Adrenal gland (tissue), 12 donors: ENCODE data around the gene KLC1. TPM values are rescaled to one million over a fixed set of nuclear protein-coding genes. Genes with fewer than 3 reads are reported as not detected.

Experiments used
- DNase-seq, 7 donors: peaks; one replicate each; pipeline ENCODE4 v3.0.0-alpha.2; 2019 to 2020
- H3K27ac ChIP-seq, 5 donors: fragments of 200-600 bp; sonication (generic) in 4 of 5; 1 replicate in 3 of 5; 2 replicates in 2 of 5; pipeline versions ENCODE4 v1.5.1 to v1.8.0; 2016 to 2020; ENCODE audit warnings: mild to moderate bottlenecking in 1 of 5
- H3K27me3 ChIP-seq: fragments of 200-600 bp; 2 replicates; pipeline ENCODE4 v1.8.0; 2021
- H3K36me3 ChIP-seq, 2 donors: fragments of 200-600 bp; replicated peaks in 1 of 2; 1 replicate in 1 of 2; 2 replicates in 1 of 2; pipeline versions ENCODE4 v1.5.1 to v1.8.0; 2018 to 2022
- H3K4me1 ChIP-seq, 2 donors: fragments of 200-600 bp; replicated peaks in 1 of 2; 1 replicate in 1 of 2; 2 replicates in 1 of 2; pipeline versions ENCODE4 v1.5.1 to v1.8.0; 2018 to 2021
- H3K4me3 ChIP-seq, 4 donors: fragments of 200-600 bp; sonication (generic) in 3 of 4; one replicate each; pipeline ENCODE4 v1.5.1; 2016 to 2018
- H3K9me3 ChIP-seq, 3 donors: fragments of 200-600 bp; sonication (generic) in 1 of 3; replicated peaks in 1 of 3; 1 replicate in 2 of 3; 2 replicates in 1 of 3; pipeline versions ENCODE4 v1.5.1 to v1.8.0; 2016 to 2021
- POLR2A ChIP-seq, 2 donors: fragments of 450-650 bp; IDR thresholded peaks; one replicate each; pipeline ENCODE4 v1.6.1; 2017; ENCODE audit warnings: antibody characterized with exemption in 2 of 2, mild to moderate bottlenecking in 2 of 2, moderate library complexity in 1 of 2
- WGBS, 4 donors: extraction: QIAGEN DNeasy Blood & Tissue Kit in 2 of 4; methylation state at CpG; one replicate each; pipeline versions ENCODE4 v1.1.5 to v1.1.7; 2013 to 2017; 5-methylcytosine and 5-hydroxymethylcytosine counted together
- intact Hi-C, 2 donors: fragments of 100-400 bp; cut with DNase I; formaldehyde crosslinking; loops; one replicate each; pipeline versions ENCODE4 v1.14.1 to v1.15.0; 2022 to 2023
- polyA plus RNA-seq, 3 donors: library from polyadenylated mRNA; stranded (reverse); fragments of 200-250 nt in 2 of 3; fragments of 350-450 nt in 1 of 3; fragmentation: Illumina TruSeq in 1 of 3; extraction: RNeasy Lipid Tissue Mini Kit (QIAGEN cat#74804) in 1 of 3; gene quantifications; one replicate each; pipeline ENCODE4 v1.2.3, GENCODE V29; 2013 to 2014
- total RNA-seq, 9 donors: library from RNA; depleted of rRNA in 4 of 9; stranded (reverse); fragments of >200 nt in 4 of 9; fragments of 120-200 nt in 1 of 9; fragmentation: NEBNext Ultra II Directional in 1 of 9; extraction: Animal tissue kit (Norgen Biotek cat#: 25700) in 1 of 9; gene quantifications; one replicate each; pipeline versions ENCODE4 v1.1.0 to v1.2.4, GENCODE V29; 2013 to 2023
- TF ChIP-seq, protein P1 (sequence below), 6 experiments: fragments of 450-650 bp in 4 of 6; fragments of 200-600 bp in 2 of 6; sonication (generic) in 1 of 6; IDR thresholded peaks; 1 replicate in 5 of 6; 2 replicates in 1 of 6; pipeline versions ENCODE4 v1.5.1 to v1.8.0; 2016 to 2021; ENCODE audit warnings: antibody characterized with exemption in 6 of 6, mild to moderate bottlenecking in 2 of 6, moderate library complexity in 1 of 6
- donor health status: healthy with polysubstance abuse.
- donor health status: Bipolar disorder and iron deficiency.
- donor health status: DM: yes; HTN: yes; CAD: no.
- donor health status: DM: no; HTN: no; CAD: no.
- donor health status: DM: no; HTN: no; CAD: no.
- donor health status: DM: yes; HTN: yes; CAD: no.

Gene KLC1
- total and polyA plus RNA-seq, 12 donors = 70.7 to 248 (median 125) TPM

- peaks cover 37 to 47% of the 10 kb centered on the region in 2 donors for H3K4me1 ChIP-seq
- TF ChIP-seq POLR2A (IDR thresholded peaks at IDR 0.05) = peak; percentile 59 to 89
- TF ChIP-seq, protein P1, sequence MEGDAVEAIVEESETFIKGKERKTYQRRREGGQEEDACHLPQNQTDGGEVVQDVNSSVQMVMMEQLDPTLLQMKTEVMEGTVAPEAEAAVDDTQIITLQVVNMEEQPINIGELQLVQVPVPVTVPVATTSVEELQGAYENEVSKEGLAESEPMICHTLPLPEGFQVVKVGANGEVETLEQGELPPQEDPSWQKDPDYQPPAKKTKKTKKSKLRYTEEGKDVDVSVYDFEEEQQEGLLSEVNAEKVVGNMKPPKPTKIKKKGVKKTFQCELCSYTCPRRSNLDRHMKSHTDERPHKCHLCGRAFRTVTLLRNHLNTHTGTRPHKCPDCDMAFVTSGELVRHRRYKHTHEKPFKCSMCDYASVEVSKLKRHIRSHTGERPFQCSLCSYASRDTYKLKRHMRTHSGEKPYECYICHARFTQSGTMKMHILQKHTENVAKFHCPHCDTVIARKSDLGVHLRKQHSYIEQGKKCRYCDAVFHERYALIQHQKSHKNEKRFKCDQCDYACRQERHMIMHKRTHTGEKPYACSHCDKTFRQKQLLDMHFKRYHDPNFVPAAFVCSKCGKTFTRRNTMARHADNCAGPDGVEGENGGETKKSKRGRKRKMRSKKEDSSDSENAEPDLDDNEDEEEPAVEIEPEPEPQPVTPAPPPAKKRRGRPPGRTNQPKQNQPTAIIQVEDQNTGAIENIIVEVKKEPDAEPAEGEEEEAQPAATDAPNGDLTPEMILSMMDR (IDR thresholded peaks at IDR 0.05) = no peak
- peak; percentile 79 to 88 (median 85) for DNase-seq
- peak overlapping the region in 2 of 4 donors; percentile 86 to 96 for H3K4me3 ChIP-seq
- 1 to 4% (median 3%) methylated on average over 5 to 31 of the region's 31 CpGs for WGBS, 4 donors
- H3K27me3 ChIP-seq = no peaks in the 10 kb centered on the region
- H3K36me3 ChIP-seq = no peaks in the 10 kb centered on the region
- peak overlapping the region; percentile 93 to 99 (median 98) for H3K27ac ChIP-seq
- intact Hi-C loops = no loop called here
- no peaks in the 10 kb centered on the region for H3K9me3 ChIP-seq
These were observed 759 bp upstream of the KLC1 start for GRCh38 chr14:103628221-103628683.

DNA sequence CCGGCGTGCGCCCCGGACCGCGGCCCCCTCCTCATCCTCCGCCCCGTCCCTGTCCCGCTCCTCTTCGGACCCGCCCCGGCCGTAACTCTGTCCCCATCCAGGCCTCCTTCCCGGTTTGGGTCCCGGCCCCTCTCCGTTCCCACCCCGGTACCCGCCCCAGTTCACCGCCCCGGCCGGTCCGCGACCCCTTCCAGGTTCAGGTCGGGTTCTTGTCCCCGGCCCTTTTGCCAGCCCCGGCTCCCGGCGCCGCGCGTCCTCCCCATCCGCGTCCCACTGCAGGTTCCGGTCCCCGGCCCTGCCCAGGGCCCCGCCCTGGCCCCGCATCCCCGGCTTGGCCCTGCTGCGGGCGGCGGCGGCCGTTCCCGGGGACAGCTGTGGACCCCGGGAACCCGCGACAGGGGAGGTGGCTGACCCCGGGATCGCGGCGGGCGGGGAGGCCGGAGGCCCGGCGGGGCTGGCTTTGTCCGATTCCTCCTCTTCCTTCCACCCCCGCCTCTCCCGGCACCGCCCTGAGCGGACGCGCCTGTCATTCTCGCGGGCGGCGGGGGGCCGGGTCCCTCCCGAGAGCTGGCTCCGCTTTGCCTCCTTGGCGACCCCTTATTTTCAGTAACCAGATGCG is 601 bp downstream of the KLC1 start:
- Histone ChIP-seq H3K36me3 (no peaks in the 10 kb centered on the region), H3K27me3 (no peaks in the 10 kb centered on the region), H3K4me1 (peaks cover 36 to 45% of the 10 kb centered on the region in 2 donors), H3K27ac (peak overlapping the region; percentile 93 to 99 (median 98)), H3K4me3 (peak overlapping the region; percentile 49 to 96 (median 82)), H3K9me3 (no peaks in the 10 kb centered on the region)
- 1 to 2% (median 1%) methylated on average over 13 to 71 of the region's 71 CpGs for WGBS, 4 donors
- TF ChIP-seq, protein P1 (IDR thresholded peaks at IDR 0.05) = no peak
- no peak for TF ChIP-seq POLR2A (IDR thresholded peaks at IDR 0.05)
- intact Hi-C loops = no loop called here
- DNase-seq = peak; percentile 40 to 72 (median 52)

GRCh38 chr14:103630364-103631108 is 1.5 kb downstream of the KLC1 start:
- Histone ChIP-seq H3K4me3 (peak overlapping the region in 1 of 4 donors; percentile 86), H3K9me3 (no peaks in the 10 kb centered on the region), H3K27ac (peak overlapping the region in 4 of 5 donors; percentile 5 to 99 (median 96)), H3K27me3 (no peaks in the 10 kb centered on the region), H3K4me1 (peaks cover 27 to 44% of the 10 kb centered on the region in 2 donors), H3K36me3 (no peaks in the 10 kb centered on the region)
- TF ChIP-seq, protein P1 (IDR thresholded peaks at IDR 0.05) = no peak
- no peak for TF ChIP-seq POLR2A (IDR thresholded peaks at IDR 0.05)
- intact Hi-C loops = no loop called here
- no peak for DNase-seq
- 8 to 27% (median 18%) methylated on average over 5 of the region's 5 CpGs for WGBS, 4 donors

- H3K4me3 ChIP-seq = no peak overlapping the region
- no peaks in the 10 kb centered on the region for H3K27me3 ChIP-seq
- WGBS, 4 donors = 67 to 82% (median 81%) methylated on average over 1 of the region's 1 CpG
- intact Hi-C loops = no loop called here
- H3K9me3 ChIP-seq = no peaks in the 10 kb centered on the region
- peaks cover 20 to 52% of the 10 kb centered on the region in 2 donors for H3K4me1 ChIP-seq
- TF ChIP-seq, protein P1 (IDR thresholded peaks at IDR 0.05) = no peak
- no peak for TF ChIP-seq POLR2A (IDR thresholded peaks at IDR 0.05)
- no peak for DNase-seq
- no peaks in the 10 kb centered on the region for H3K36me3 ChIP-seq
- H3K27ac ChIP-seq = no peak overlapping the region
These were observed 4.4 kb downstream of the KLC1 start for GRCh38 chr14:103633391-103633790.
